Esophagus muscularis mucosa (tissue), 4 donors: ENCODE results near the gene PPME1.

Experiments
- CTCF ChIP-seq, 3 experiments: fragments of 200-600 bp in 2 of 3; fragments of 450-650 bp in 1 of 3; sonication (generic) in 2 of 3; IDR thresholded peaks; one replicate each; pipeline ENCODE4 v1.5.1; 2017 to 2019; ENCODE audit warnings: antibody characterized with exemption in 3 of 3, mild to moderate bottlenecking in 2 of 3, moderate library complexity in 1 of 3
- EP300 ChIP-seq: sonication (generic); formaldehyde crosslinking; IDR thresholded peaks from one replicate; pipeline ENCODE4 v1.6.1; 2017; ENCODE audit warnings: antibody characterized with exemption
- POLR2A ChIP-seq: fragments of 450-650 bp; IDR thresholded peaks from one replicate; pipeline ENCODE4 v1.6.1; 2017; ENCODE audit warnings: antibody characterized with exemption, moderate library complexity, mild to moderate bottlenecking, low read depth
- POLR2AphosphoS5 ChIP-seq, 2 donors: sonication (generic); formaldehyde crosslinking; IDR thresholded peaks; one replicate each; pipeline ENCODE4 v1.6.1; 2017; ENCODE audit warnings: antibody characterized with exemption in 2 of 2

- TF ChIP-seq POLR2A (no peak), CTCF (IDR thresholded peaks at IDR 0.05) (no peak), EP300 (no peak), POLR2AphosphoS5 (IDR thresholded peaks at IDR 0.05) (no peak)
Observed at GRCh38 chr11:74238243-74238642, 67.2 kb downstream of the PPME1 start.
